K562 (cell line): ENCODE measurements around the gene PACSIN1. TPM values are rescaled to one million over a fixed set of nuclear protein-coding genes. Genes with fewer than 3 reads are reported as not detected.

Experiments used
- ATAC-seq: fragments of 200-7000 bp; cut with Tn5 transposase; 3 replicates; pipeline ENCODE4 v1.9.1; 2020; ENCODE audit warnings: moderate library complexity
- BruUV-seq: library from RNA; stranded (reverse); fragments of 400-500 nt; replicated peaks from 2 replicates; lab custom pipeline; 2021; lab: Mats Ljungman, UMichigan
- CTCF ChIA-PET: fragments of 300-600 bp; formaldehyde crosslinking; extraction: SDS; loops from one replicate; lab custom pipeline; 2021; ENCODE audit warnings: low intra/inter-chr PET ratio; lab: Yijun Ruan, JAX
- POLR2A ChIA-PET: fragments of 300-600, 350-650 bp; sonication (Branson Sonifier 250); formaldehyde crosslinking; extraction: SDS; loops from one replicate; lab custom pipeline; 2021; ENCODE audit warnings: antibody characterized with exemption, inconsistent platforms; lab: Yijun Ruan, JAX
- DNase-seq, 4 experiments: peaks; one replicate each; pipeline versions ENCODE4 v3.0.0 to v3.0.0-alpha.2; 2011 to 2018; ENCODE audit warnings: low spot score in 3 of 4, mixed read lengths in 3 of 4; ENCODE audit errors: extremely low read depth in 1 of 4
- FAIRE-seq: peaks from 2 replicates; lab custom pipeline; 2011; peaks lifted over from hg19 to GRCh38; lab: Jason Lieb, UNC
- H2AFZ ChIP-seq: 2 replicates; pipeline ENCODE4 v1.6.0; 2011; ENCODE audit warnings: low read depth, low read length, control low read depth, inconsistent platforms
- H3K27ac ChIP-seq: fragments of 200-600 bp; 3 replicates; pipeline ENCODE4 v1.8.0; 2011; ENCODE audit warnings: low read depth, mild to moderate bottlenecking, control low read depth, inconsistent platforms, low read length, moderate library complexity, mixed read lengths; ENCODE audit errors: extremely low read depth
- H3K27me3 ChIP-seq, 2 experiments: fragments of 300-600 bp in 1 of 2; 2 replicates in 1 of 2; 3 replicates in 1 of 2; pipeline versions ENCODE4 v1.6.0 to v1.8.0; 2011; ENCODE audit warnings: inconsistent platforms in 2 of 2, low read length in 2 of 2, mild to moderate bottlenecking in 1 of 2, mixed read lengths in 1 of 2, moderate library complexity in 1 of 2; ENCODE audit not compliant: control insufficient read depth in 2 of 2, insufficient read depth in 2 of 2
- H3K36me3 ChIP-seq: fragments of 300-600 bp; 3 replicates; pipeline ENCODE4 v1.8.0; 2011; ENCODE audit warnings: mild to moderate bottlenecking, low read length, inconsistent platforms; ENCODE audit not compliant: control insufficient read depth, insufficient read depth
- H3K4me1 ChIP-seq, 2 experiments: fragments of 200-600 bp in 1 of 2; replicated peaks in 1 of 2; 2 replicates in 1 of 2; 3 replicates in 1 of 2; pipeline versions ENCODE4 v1.5.1 to v1.8.0; 2011; ENCODE audit warnings: inconsistent platforms in 2 of 2, low read length in 2 of 2, mild to moderate bottlenecking in 1 of 2, mixed read lengths in 1 of 2, moderate library complexity in 1 of 2; ENCODE audit not compliant: control insufficient read depth in 2 of 2, insufficient read depth in 2 of 2
- H3K4me2 ChIP-seq: 2 replicates; pipeline ENCODE4 v1.6.1; 2011; ENCODE audit warnings: low read length, control low read depth, inconsistent platforms, mixed read lengths; ENCODE audit not compliant: insufficient read depth
- H3K4me3 ChIP-seq: fragments of 200-600 bp; sonication (generic), shearing (Covaris generic); 2 replicates; pipeline ENCODE4 v1.5.1; 2016; ENCODE audit warnings: control low read depth, inconsistent platforms
- H3K79me2 ChIP-seq: fragments of 200-600 bp; 3 replicates; pipeline ENCODE4 v1.8.0; 2011; ENCODE audit warnings: low read length, inconsistent platforms; ENCODE audit not compliant: control insufficient read depth, insufficient read depth
- H3K9ac ChIP-seq, 2 experiments: 2 replicates each; pipeline versions ENCODE4 v1.6.0 to v1.6.1; 2011; ENCODE audit warnings: low read depth in 2 of 2, low read length in 2 of 2, control low read depth in 1 of 2, inconsistent platforms in 1 of 2, mild to moderate bottlenecking in 1 of 2, mixed read lengths in 1 of 2; ENCODE audit not compliant: insufficient read depth in 1 of 2
- H3K9me1 ChIP-seq: one replicate; pipeline ENCODE4 v1.6.0; 2011; ENCODE audit warnings: inconsistent platforms, mild to moderate bottlenecking, low read length, moderate library complexity; ENCODE audit not compliant: control insufficient read depth, insufficient read depth
- H3K9me3 ChIP-seq: replicated peaks from 2 replicates; pipeline ENCODE4 v1.5.1; 2011; ENCODE audit warnings: low read depth, low read length, inconsistent platforms; ENCODE audit not compliant: control insufficient read depth, insufficient read depth
- H4K20me1 ChIP-seq: replicated peaks from 2 replicates; pipeline ENCODE4 v1.6.1; 2011; ENCODE audit warnings: low read length, inconsistent platforms, mixed read lengths; ENCODE audit not compliant: control insufficient read depth, insufficient read depth
- CBX3 ChIP-seq, 2 experiments: IDR thresholded peaks; 1 replicate in 1 of 2; 2 replicates in 1 of 2; pipeline ENCODE4 v1.6.1; 2012; ENCODE audit warnings: inconsistent platforms in 2 of 2, low read length in 2 of 2, borderline replicate concordance in 1 of 2, control low read depth in 1 of 2
- CEBPB ChIP-seq: fragments of 450-650 bp; IDR thresholded peaks from 2 replicates; pipeline ENCODE4 v1.6.1; 2016; ENCODE audit warnings: missing genetic modification characterization, missing compliant biosample characterization
- CHD7 ChIP-seq: fragments of 200-600 bp; sonication (generic); IDR thresholded peaks from one replicate; pipeline ENCODE4 v1.6.1; 2012; ENCODE audit warnings: mild to moderate bottlenecking, low read depth, low read length, inconsistent platforms
- MECOM ChIP-seq: fragments of 250-450 bp; sonication (Bioruptor Pico); IDR thresholded peaks from 2 replicates; pipeline ENCODE4 v1.8.0; 2022; ENCODE audit warnings: inconsistent platforms
- PHF8 ChIP-seq: fragments of 200-600 bp; sonication (generic); IDR thresholded peaks from 2 replicates; pipeline ENCODE4 v1.6.1; 2012; ENCODE audit warnings: mixed run types, mild to moderate bottlenecking, inconsistent platforms, low read length, moderate library complexity, borderline replicate concordance
- SMAD3 ChIP-seq: fragments of 450-650 bp; formaldehyde crosslinking; conservative IDR thresholded peaks from 2 replicates; pipeline ENCODE4 v1.4.0; 2020; ENCODE audit warnings: mild to moderate bottlenecking
- TAF7 ChIP-seq: fragments of 450-650 bp; IDR thresholded peaks from 2 replicates; pipeline ENCODE4 v1.6.1; 2016; ENCODE audit warnings: missing genetic modification characterization, missing compliant biosample characterization
- TAL1 ChIP-seq: fragments of 450-650 bp; IDR thresholded peaks from 2 replicates; pipeline ENCODE4 v1.6.1; 2016; ENCODE audit warnings: mild to moderate bottlenecking
- ZNF174 ChIP-seq: fragments of 250-450 bp; sonication (Bioruptor Pico); IDR thresholded peaks from 2 replicates; pipeline ENCODE4 v1.4.0; 2020; ENCODE audit warnings: mild to moderate bottlenecking
- ZNF175 ChIP-seq: fragments of 200-800 bp; sonication (Bioruptor generic); IDR thresholded peaks from 2 replicates; pipeline ENCODE4 v1.6.1; 2016; ENCODE audit warnings: low read depth, mild to moderate bottlenecking, missing genetic modification characterization, missing compliant biosample characterization
- WGBS: fragments of 100-300 bp; shearing (Covaris generic); methylation state at CpG from one replicate; pipeline ENCODE4 v1.1.6; 2016; ENCODE audit warnings: low coverage, mixed read lengths; ENCODE audit not compliant: insufficient coverage; ENCODE audit errors: missing lambda C conversion rate; 5-methylcytosine and 5-hydroxymethylcytosine counted together
- in situ Hi-C: fragments of 300-500 bp; cut with MboI; formaldehyde crosslinking; loops from 4 replicates; pipeline ENCODE4 v1.15.0; 2018; ENCODE audit warnings: inconsistent platforms, mixed read lengths
- intact Hi-C: fragments of 100-400 bp; cut with micrococcal nuclease; formaldehyde crosslinking; loops from 2 replicates; pipeline ENCODE4 v1.14.2; 2022
- polyA plus RNA-seq, 8 experiments: library from polyadenylated mRNA; depleted of rRNA in 4 of 8; stranded (reverse) in 5 of 8; unstranded in 3 of 8; fragments of >200 nt; fragmentation: Nextera tagmentation in 2 of 8; fragmentation: Illumina TruSeq in 1 of 8; extraction: Ambion mirVana in 2 of 8; extraction: Trizol in 1 of 8; gene quantifications; 2 replicates each; pipeline versions ENCODE4 v1.2.1 to v1.2.3, GENCODE V29; 2011 to 2014; ENCODE audit warnings: inconsistent platforms in 1 of 8, missing spikeins in 1 of 8
- total RNA-seq, 7 experiments: library from RNA; depleted of rRNA in 6 of 7; stranded (reverse); fragments of >200 nt in 6 of 7; fragmentation: Illumina TruSeq in 2 of 7; extraction: Trizol in 2 of 7; gene quantifications; 2 replicates each; pipeline versions ENCODE4 v1.2.1 to v1.2.3, GENCODE V29; 2011 to 2021; ENCODE audit warnings: low replicate concordance in 1 of 7

PACSIN1 gene
- total and polyA plus RNA-seq, 9 of the 15 experiments (the other 6 are each of a cell fraction or from before 2014, with no cell fraction given) = 0.01 to 1.7 (median 0.45) TPM

GRCh38 chr6:34508425-34508824 is 42.5 kb downstream of the PACSIN1 start:
- no peak for DNase-seq
- no TSS peak for BruUV-seq
- intact Hi-C loops = no loop called here
- TF ChIP-seq ZNF174 (CRISPR knock-in tag) (no peak), PHF8 (no peak), MECOM (CRISPR knock-in tag) (no peak), CEBPB (tag) (no peak), ZNF175 (CRISPR knock-in tag) (no peak), CHD7 (no peak), TAF7 (tag) (no peak), TAL1 (no peak), CBX3 (IDR thresholded peaks at IDR 0.05; ENCODE audit: borderline replicate concordance in 1 of 2, low read length in 2 of 2) (no peak), SMAD3 (CRISPR knock-in tag) (no peak)
- TF ChIP-seq, all 486 proteins: peak for 0
- 78% methylated on average over 3 of the region's 3 CpGs for WGBS
- H2AFZ ChIP-seq = no peak overlapping the region
- no peak for FAIRE-seq
- H3K4me2 ChIP-seq = no peak overlapping the region
- H3K9ac ChIP-seq = no peak overlapping the region
- no peaks in the 10 kb centered on the region for H3K9me1 ChIP-seq
- in situ Hi-C loops = no loop called here
- H3K27ac ChIP-seq = no peak overlapping the region
- ATAC-seq = no peak
- ChIA-PET POLR2A (interaction anchor here (0.5 to 1.3 kb wide), 3 partner anchors 15 to 76 kb away, joined by 3 to 4 read pairs (median 3); no protein-coding TSS in a partner anchor), CTCF (no interaction called here)
- H3K36me3 ChIP-seq = no peaks in the 10 kb centered on the region
- no peaks in the 10 kb centered on the region for H3K9me3 ChIP-seq
- H3K4me1 ChIP-seq = peaks cover under 1 to 4% of the 10 kb centered on the region in 2 experiments; a peak in 3 of 5 replicates
- no peaks in the 10 kb centered on the region for H4K20me1 ChIP-seq
- no peaks in the 10 kb centered on the region; a peak in 1 of 5 replicates for H3K27me3 ChIP-seq
- H3K79me2 ChIP-seq = no peaks in the 10 kb centered on the region
- H3K4me3 ChIP-seq = no peak overlapping the region
